Measurements from ENCODE around the gene DENND1A.
"Not testable (repeated sequence)": the region's sequence is repeated elsewhere in the genome, so short reads cannot be mapped to it uniquely, and the experiment has no call there.

The DENND1A gene

GRCh38 chr9:123922431-123922830 lies 7.5 kb downstream of the DENND1A start:
- Histone ChIP-seq H3K9me3 (ENCODE audit: control insufficient read depth, insufficient read depth, low read length) (peaks cover 2% of the 10 kb centered on the region; the same call in 1 of the 2 replicates), H3K27ac (ENCODE audit: low read depth, low read length) (no peak overlapping the region), H3K9ac (ENCODE audit: low read depth, low read length) (no peak overlapping the region), H3K4me1 (ENCODE audit: control insufficient read depth, insufficient read depth, low read length) (peaks cover 22% of the 10 kb centered on the region), H3K36me3 (ENCODE audit: control insufficient read depth, insufficient read depth, low read length) (no peaks in the 10 kb centered on the region), H3K27me3 (ENCODE audit: control insufficient read depth, insufficient read depth, low read length) (no peaks in the 10 kb centered on the region), H3K4me3 (ENCODE audit: low read depth, low read length) (no peak overlapping the region)

GRCh38 chr9:123914517-123915196 lies 15.3 kb downstream of the DENND1A start:
- no peak overlapping the region for H3K9ac ChIP-seq (ENCODE audit: low read depth, low read length)
- H3K9me3 ChIP-seq (ENCODE audit: control insufficient read depth, insufficient read depth, low read length), result no peaks in the 10 kb centered on the region
- H3K4me3 ChIP-seq (ENCODE audit: low read depth, low read length), result no peak overlapping the region
- H3K4me1 ChIP-seq (ENCODE audit: control insufficient read depth, insufficient read depth, low read length), result peaks cover 7% of the 10 kb centered on the region; the same call in 1 of the 2 replicates
- no peak overlapping the region for H3K27ac ChIP-seq (ENCODE audit: low read depth, low read length)
- H3K27me3 ChIP-seq (ENCODE audit: control insufficient read depth, insufficient read depth, low read length), result no peaks in the 10 kb centered on the region
- no peaks in the 10 kb centered on the region for H3K36me3 ChIP-seq (ENCODE audit: control insufficient read depth, insufficient read depth, low read length)

- Histone ChIP-seq H3K36me3 (ENCODE audit: control insufficient read depth, insufficient read depth, low read length) (no peaks in the 10 kb centered on the region), H3K27me3 (ENCODE audit: control insufficient read depth, insufficient read depth, low read length) (no peaks in the 10 kb centered on the region), H3K9me3 (ENCODE audit: control insufficient read depth, insufficient read depth, low read length) (no peaks in the 10 kb centered on the region), H3K9ac (ENCODE audit: low read depth, low read length) (no peak overlapping the region; the same call in 1 of the 2 replicates), H3K4me1 (ENCODE audit: control insufficient read depth, insufficient read depth, low read length) (peaks cover 7% of the 10 kb centered on the region; the same call in 1 of the 2 replicates), H3K4me3 (ENCODE audit: low read depth, low read length) (no peak overlapping the region), H3K27ac (ENCODE audit: low read depth, low read length) (no peak overlapping the region)
Measured at GRCh38 chr9:123912167-123912897, 17.6 kb downstream of the DENND1A start.

GRCh38 chr9:123911024-123911423 lies 18.9 kb downstream of the DENND1A start:
- Histone ChIP-seq H3K4me3 (ENCODE audit: low read depth, low read length) (no peak overlapping the region), H3K9me3 (ENCODE audit: control insufficient read depth, insufficient read depth, low read length) (no peaks in the 10 kb centered on the region), H3K27ac (ENCODE audit: low read depth, low read length) (no peak overlapping the region), H3K4me1 (ENCODE audit: control insufficient read depth, insufficient read depth, low read length) (peaks cover 7% of the 10 kb centered on the region; the same call in 1 of the 2 replicates), H3K27me3 (ENCODE audit: control insufficient read depth, insufficient read depth, low read length) (no peaks in the 10 kb centered on the region), H3K36me3 (ENCODE audit: control insufficient read depth, insufficient read depth, low read length) (no peaks in the 10 kb centered on the region), H3K9ac (ENCODE audit: low read depth, low read length) (no peak overlapping the region)

- not testable (repeated sequence) for H3K4me3 ChIP-seq (ENCODE audit: low read depth, low read length); H3K27ac ChIP-seq (ENCODE audit: low read depth, low read length); H3K9ac ChIP-seq (ENCODE audit: low read depth, low read length); H3K4me1 ChIP-seq (ENCODE audit: control insufficient read depth, insufficient read depth, low read length); H3K36me3 ChIP-seq (ENCODE audit: control insufficient read depth, insufficient read depth, low read length); H3K27me3 ChIP-seq (ENCODE audit: control insufficient read depth, insufficient read depth, low read length); H3K9me3 ChIP-seq (ENCODE audit: control insufficient read depth, insufficient read depth, low read length)
Measured at GRCh38 chr9:123909192-123909591, 20.7 kb downstream of the DENND1A start.

- H3K27ac ChIP-seq (ENCODE audit: low read depth, low read length); H3K9me3 ChIP-seq (ENCODE audit: control insufficient read depth, insufficient read depth, low read length); H3K36me3 ChIP-seq (ENCODE audit: control insufficient read depth, insufficient read depth, low read length); H3K9ac ChIP-seq (ENCODE audit: low read depth, low read length); H3K27me3 ChIP-seq (ENCODE audit: control insufficient read depth, insufficient read depth, low read length); H3K4me1 ChIP-seq (ENCODE audit: control insufficient read depth, insufficient read depth, low read length); H3K4me3 ChIP-seq (ENCODE audit: low read depth, low read length): not testable (repeated sequence)
Measured at GRCh38 chr9:123903550-123903949, 26.4 kb downstream of the DENND1A start.

GRCh38 chr9:123894822-123895221 lies 35.1 kb downstream of the DENND1A start:
- no peak overlapping the region for H3K9ac ChIP-seq (ENCODE audit: low read depth, low read length)
- no peaks in the 10 kb centered on the region for H3K27me3 ChIP-seq (ENCODE audit: control insufficient read depth, insufficient read depth, low read length)
- no peak overlapping the region for H3K4me3 ChIP-seq (ENCODE audit: low read depth, low read length)
- no peaks in the 10 kb centered on the region for H3K9me3 ChIP-seq (ENCODE audit: control insufficient read depth, insufficient read depth, low read length)
- peaks cover 46% of the 10 kb centered on the region for H3K4me1 ChIP-seq (ENCODE audit: control insufficient read depth, insufficient read depth, low read length)
- H3K27ac ChIP-seq (ENCODE audit: low read depth, low read length), result peak overlapping the region; percentile 93
- H3K36me3 ChIP-seq (ENCODE audit: control insufficient read depth, insufficient read depth, low read length), result no peaks in the 10 kb centered on the region

GRCh38 chr9:123893831-123894460 lies 36.0 kb downstream of the DENND1A start:
- no peaks in the 10 kb centered on the region for H3K27me3 ChIP-seq (ENCODE audit: control insufficient read depth, insufficient read depth, low read length)
- peaks cover 46% of the 10 kb centered on the region for H3K4me1 ChIP-seq (ENCODE audit: control insufficient read depth, insufficient read depth, low read length)
- peak overlapping the region; percentile 28; the same call in 1 of the 2 replicates for H3K4me3 ChIP-seq (ENCODE audit: low read depth, low read length)
- H3K36me3 ChIP-seq (ENCODE audit: control insufficient read depth, insufficient read depth, low read length), result no peaks in the 10 kb centered on the region
- H3K27ac ChIP-seq (ENCODE audit: low read depth, low read length), result peak overlapping the region; percentile 93
- no peaks in the 10 kb centered on the region for H3K9me3 ChIP-seq (ENCODE audit: control insufficient read depth, insufficient read depth, low read length)
- H3K9ac ChIP-seq (ENCODE audit: low read depth, low read length), result 0 out of 2 replicates have a peak overlapping the region, but pooled peaks have one; percentile 12

- Histone ChIP-seq H3K9me3 (ENCODE audit: control insufficient read depth, insufficient read depth, low read length) (no peaks in the 10 kb centered on the region), H3K36me3 (ENCODE audit: control insufficient read depth, insufficient read depth, low read length) (no peaks in the 10 kb centered on the region; the same call in 1 of the 2 replicates), H3K4me1 (ENCODE audit: control insufficient read depth, insufficient read depth, low read length) (peaks cover 46% of the 10 kb centered on the region), H3K27me3 (ENCODE audit: control insufficient read depth, insufficient read depth, low read length) (no peaks in the 10 kb centered on the region), H3K4me3 (ENCODE audit: low read depth, low read length) (peak overlapping the region; percentile 28; the same call in 1 of the 2 replicates), H3K9ac (ENCODE audit: low read depth, low read length) (no peak overlapping the region; the same call in 1 of the 2 replicates), H3K27ac (ENCODE audit: low read depth, low read length) (peak overlapping the region; percentile 93)
Measured at GRCh38 chr9:123893115-123893514, 36.8 kb downstream of the DENND1A start.

GRCh38 chr9:123887837-123888236 lies 42.1 kb downstream of the DENND1A start:
- Histone ChIP-seq H3K9ac (ENCODE audit: low read depth, low read length) (no peak overlapping the region), H3K4me1 (ENCODE audit: control insufficient read depth, insufficient read depth, low read length) (peaks cover 19% of the 10 kb centered on the region), H3K4me3 (ENCODE audit: low read depth, low read length) (no peak overlapping the region), H3K27me3 (ENCODE audit: control insufficient read depth, insufficient read depth, low read length) (no peaks in the 10 kb centered on the region), H3K9me3 (ENCODE audit: control insufficient read depth, insufficient read depth, low read length) (no peaks in the 10 kb centered on the region), H3K27ac (ENCODE audit: low read depth, low read length) (no peak overlapping the region), H3K36me3 (ENCODE audit: control insufficient read depth, insufficient read depth, low read length) (no peaks in the 10 kb centered on the region; the same call in 1 of the 2 replicates)

- not testable (repeated sequence) for H3K4me3 ChIP-seq (ENCODE audit: low read depth, low read length); H3K27ac ChIP-seq (ENCODE audit: low read depth, low read length); H3K36me3 ChIP-seq (ENCODE audit: control insufficient read depth, insufficient read depth, low read length); H3K27me3 ChIP-seq (ENCODE audit: control insufficient read depth, insufficient read depth, low read length); H3K9me3 ChIP-seq (ENCODE audit: control insufficient read depth, insufficient read depth, low read length); H3K9ac ChIP-seq (ENCODE audit: low read depth, low read length); H3K4me1 ChIP-seq (ENCODE audit: control insufficient read depth, insufficient read depth, low read length)
Measured at GRCh38 chr9:123885834-123886233, 44.1 kb downstream of the DENND1A start.

Data from HUES48 (cell line).